SK-N-DZ (cell line): ENCODE data around the gene DLL4.
A peak's percentile ranks its signal among the peaks of the same experiment; 100 is the strongest.
"Not testable (repeated sequence)": the region's sequence is repeated elsewhere in the genome, so short reads cannot be mapped to it uniquely, and the experiment has no call there.

ENCODE experiments used
- DNase-seq: peaks from one replicate; pipeline ENCODE4 v3.0.0-alpha.2; 2015; ENCODE audit warnings: low spot score

DLL4 gene

DNA sequence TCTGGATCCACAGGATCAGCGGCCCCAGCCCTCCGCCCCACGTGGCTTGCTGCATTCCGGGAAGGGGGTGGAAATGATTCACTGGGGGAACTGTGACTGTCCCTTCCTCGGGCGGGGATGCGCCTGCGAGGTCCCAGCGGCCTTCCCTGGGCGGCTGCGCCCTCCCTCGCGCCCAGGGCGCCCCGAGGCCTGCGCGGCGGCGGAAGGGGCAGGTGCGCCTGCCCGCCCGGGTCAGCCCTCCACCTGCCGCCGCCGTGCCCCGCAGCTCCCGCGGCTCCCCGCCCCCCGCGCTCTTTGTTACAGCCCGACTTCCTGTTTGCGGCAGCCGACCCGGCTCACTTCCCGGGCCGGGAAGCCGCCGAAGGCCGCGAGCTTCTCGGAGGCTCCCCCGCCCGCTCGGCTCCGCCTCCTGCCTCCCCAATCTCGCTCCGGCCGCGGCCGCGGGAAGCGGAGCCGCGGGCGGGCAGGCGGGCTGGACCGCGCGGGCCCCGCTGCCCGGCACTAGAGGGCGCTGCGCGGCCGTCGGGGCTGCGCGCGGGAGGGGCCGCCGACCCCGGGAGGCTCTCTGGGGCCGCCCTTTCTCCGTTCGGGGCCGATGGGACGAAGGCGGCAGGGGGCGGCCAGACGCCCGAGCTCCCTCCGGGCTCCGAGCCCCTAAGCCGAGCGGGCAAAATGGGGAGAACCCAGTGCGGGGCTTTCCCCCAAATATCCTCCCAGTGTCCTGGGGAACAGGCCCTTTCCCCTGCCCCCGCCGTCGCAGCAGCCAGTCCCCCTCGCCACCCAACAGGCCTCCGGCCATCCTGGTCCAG, 12.6 kb downstream of the DLL4 start:
- DNase-seq: peak; percentile 74

DNA sequence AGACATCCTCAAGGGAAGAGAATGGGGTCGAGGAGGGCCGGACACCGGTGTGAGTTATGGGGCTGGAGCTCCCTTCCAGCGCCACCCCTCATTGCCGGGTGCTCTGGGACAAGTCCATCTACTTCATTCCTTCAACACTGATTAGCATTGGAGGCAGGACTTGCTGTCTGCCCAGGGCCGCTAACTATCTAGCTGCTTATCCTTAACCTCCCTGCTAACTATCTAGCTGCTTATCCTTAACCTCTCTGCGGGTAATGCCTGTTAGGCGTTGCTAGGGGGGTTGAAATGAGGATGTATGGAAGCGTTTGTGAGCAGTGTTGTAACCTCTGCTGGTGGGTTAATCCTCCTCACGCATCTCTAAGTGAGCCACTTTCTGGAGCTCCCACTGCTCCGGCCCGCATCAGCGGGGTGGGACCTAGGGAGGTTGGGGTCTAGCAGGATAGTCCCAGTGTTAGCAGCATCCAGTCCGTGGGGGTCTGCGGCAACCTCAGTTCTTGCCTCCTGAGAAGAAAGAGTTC, 13.3 kb downstream of the DLL4 start:
- no peak for DNase-seq

DNA sequence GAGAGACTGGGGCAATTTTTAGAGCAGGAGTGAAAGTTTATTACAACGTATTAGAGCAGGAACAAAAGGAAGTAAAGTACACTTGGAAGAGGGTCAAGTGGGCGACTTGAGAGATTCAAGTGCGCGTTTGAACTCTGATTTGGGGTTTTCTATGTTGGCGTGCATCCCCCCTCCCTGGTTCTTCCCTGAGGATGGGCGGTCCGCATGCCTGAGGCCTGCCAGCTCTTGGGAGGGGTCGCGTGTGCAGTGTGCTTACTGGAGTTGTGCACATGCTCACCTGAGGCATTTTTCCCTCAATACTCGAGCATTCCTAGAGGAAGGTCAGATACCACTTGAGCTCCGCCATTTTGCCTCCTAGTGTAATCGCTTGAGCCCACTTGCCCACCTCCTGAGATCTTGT, 13.7 kb downstream of the DLL4 start:
- DNase-seq: no peak

DNA sequence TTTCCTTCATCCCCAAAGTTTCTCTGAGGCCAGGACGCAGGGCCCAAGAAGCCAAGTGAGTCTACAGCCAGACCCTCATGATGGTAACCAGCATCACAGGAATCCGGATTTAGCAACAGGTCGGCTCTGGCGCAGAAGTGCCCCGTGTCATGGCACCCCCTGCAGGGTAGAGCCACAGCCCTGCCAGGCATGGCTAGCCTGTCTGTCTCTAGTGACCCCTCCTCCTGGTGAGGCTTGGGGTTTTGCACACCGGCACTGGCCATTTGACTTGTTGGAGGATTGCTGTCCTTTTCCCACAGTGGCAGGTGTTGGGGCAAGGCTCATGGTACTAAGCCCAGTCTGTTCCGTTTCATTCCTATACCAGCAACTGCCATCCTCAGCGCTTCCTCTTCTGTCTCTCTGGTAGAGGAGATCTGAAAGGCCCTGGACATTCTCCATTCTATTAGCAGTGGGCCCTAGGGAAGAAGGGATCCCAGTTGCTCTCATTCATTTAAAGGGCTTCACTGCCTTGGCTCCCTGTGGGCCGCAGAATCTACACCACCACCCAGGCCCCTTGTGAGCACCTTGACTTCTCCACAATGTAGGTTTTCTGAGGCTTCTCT, 14.7 kb downstream of the DLL4 start:
- no peak for DNase-seq

DNA sequence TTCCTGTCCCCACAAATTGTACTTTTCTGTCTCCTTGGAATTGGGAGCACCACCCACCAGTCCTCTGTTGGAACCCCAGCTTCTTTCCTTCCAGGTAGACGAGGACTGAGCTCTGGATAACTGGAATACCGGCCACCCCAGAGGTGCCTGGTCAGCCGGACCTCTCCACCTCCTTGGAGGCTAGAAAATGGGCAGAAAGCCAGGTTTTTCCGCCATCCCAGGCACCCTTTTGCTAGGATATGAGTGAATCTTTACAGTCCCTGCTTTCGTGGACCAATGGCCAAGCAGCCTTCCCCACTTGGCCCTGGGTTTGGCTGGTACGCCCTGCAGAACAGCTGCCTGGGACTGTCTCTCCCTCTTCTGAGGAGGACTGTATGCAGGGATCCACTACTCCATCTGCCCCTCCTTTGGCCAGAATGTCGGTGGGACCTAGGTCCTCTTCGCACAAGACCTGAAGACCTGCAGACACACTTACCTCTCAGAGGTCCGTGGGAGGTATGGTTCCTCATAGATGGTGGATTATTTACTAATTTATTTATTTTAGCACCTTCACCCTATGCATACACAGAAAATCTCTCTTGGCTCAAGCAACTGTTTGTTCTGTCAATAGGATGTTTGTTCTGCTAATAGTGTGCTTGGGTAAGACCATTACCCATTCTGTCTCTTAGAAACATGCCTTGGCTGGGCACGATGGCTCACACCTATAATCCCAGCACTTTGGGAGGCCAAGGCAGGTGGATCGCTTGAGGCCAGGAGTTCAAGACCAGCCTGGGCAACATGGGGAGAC, 15.6 kb downstream of the DLL4 start:
- no peak for DNase-seq

DNA sequence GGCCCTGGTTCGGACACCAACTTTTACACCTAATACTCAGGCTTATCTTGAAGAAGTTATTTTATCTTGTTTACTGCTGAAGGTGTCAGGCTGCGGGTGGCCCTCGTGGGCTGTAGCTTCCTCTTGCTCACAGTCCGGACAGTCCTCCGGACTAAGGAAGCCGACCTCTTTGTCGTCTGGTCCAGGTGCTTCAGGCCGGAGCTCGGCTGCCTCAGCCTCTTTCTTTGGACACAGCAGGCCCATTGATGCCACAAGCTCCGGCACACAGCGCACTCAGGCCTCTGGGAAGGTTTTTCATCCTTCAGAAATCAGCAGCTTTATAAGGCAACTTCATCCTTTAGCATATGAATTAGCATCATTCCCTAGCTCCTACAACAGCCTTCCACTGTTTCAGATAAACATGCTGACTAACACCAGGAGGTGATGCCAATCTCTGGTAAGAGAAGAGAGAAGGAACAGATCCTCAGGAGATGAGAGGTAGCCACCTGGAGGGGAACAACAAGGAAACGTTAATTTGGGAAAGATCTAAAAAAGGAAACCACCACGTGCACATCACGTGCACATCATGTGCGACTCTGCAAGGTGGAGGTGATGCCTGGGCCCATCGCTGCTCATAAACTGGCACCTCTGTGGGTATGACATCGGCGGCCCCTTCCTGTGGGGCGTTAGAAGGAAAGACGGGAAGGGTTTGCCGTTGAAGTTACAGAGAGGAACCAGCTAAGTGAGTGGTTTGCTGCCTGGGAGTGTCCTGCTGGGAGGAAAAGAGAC, 19.8 kb downstream of the DLL4 start:
- DNase-seq: no peak

DNA sequence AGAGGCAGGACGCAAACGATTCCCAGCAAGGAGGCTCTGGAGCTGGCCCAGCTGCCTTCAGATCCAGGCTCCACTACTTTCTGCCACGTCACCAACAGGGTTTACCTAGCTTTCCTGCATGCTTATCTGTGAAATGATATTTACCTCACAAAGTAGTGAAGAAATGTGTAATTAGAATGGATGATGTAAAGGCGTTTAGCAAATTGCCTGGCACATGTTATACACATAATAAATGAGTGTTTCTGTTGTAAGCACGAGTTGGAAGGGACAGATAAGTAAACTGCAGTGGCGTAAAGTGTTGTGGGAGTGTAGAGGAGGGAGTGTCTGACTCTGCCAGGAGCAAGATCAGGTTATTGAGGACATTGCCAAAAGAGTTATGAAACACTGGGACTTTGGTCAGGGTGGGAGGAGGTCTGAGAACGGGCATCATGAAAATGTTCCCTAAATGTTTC, 20.6 kb downstream of the DLL4 start:
- no peak for DNase-seq

DNA sequence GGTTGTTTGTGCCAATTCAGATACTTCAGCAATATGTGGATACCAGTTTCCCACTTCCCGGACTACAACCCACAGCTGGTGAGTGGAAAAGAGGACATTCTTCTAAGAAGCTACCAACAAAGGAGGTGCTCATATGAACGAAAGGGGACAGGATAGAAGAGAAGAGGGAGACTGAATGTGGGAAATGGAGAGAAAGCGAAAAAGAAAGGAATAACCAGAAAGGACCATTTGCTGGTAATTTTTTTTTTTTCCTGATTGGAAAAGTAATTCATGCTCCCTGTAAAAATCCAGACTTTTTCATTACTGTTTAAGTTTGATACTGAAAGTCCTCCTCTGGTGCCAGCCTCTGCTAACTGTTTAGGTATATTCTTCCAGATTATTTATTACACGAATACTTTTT, 22.6 kb downstream of the DLL4 start:
- DNase-seq: no peak

DNA sequence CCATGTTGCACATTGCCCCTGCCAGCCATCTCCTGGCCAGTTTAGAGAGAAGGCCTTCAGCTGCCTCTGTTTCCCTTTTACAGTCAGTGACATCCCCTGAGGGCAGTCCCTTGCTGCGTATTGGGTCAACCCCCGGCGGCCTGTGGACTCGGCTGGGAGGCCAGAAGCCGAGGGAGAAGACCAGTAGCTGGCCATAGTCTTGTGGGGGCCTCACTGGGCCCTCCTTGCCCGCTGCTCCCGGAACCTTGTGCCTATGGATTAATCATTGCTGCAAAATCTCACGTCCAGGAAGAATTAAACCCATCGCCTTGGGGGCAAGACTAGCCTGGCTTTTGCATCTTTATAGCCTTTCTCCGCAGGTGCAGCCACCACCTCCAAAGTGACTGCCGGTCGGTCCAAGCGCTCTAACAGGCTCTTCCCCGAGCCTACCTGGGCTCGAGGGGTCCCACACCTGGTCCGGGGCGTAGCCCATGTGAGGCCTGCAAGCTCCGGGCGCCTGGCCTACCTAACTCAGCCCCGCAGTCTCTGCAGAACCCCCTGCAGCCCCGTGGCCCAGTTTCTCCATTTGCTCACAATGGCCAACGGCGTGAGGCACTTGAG, 23.3 kb downstream of the DLL4 start:
- DNase-seq: no peak

DNA sequence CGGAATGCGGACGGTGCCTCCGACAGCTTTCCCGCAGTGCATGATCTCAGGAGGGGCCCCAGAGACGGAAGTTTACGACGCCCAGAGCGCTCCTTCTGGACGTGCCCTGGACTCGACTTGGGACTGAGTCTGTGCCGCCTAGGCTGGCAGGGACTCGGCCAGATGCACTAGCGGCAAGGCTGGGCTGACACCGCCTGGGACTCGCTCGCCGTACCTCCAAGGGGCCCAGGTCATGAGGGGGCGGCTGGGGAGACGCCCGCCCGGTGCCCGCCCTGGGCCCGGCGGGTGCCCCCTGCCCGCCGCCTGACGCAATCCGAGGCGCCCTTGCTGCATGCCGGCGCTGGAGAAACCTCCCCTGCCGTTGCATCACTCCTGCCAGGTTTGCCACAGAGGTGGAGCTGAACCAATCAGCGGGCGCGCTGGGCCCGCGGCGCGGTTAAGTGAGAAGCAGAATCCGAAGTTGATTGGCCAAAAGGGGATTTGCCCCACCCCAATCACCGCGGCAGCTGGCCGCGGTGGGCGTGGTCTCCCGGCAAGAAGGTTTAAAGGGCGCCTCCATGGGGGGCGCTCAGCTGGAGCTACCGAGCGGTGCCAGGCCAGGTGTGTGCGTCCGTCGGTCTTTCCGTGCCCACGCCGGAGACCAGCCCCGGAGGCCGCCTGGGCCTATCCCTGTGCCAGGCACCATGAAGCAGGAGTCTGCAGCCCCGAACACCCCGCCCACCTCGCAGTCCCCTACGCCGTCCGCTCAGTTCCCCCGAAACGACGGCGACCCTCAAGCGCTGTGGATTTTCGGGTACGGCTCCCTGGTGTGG, 24.0 kb downstream of the DLL4 start, which contains the start of gene CHAC1:
Gene CHAC1, plus strand, starts transcription at position 571 of the 812 bp plus-strand sequence. Its CDS starts 113 bp downstream, at position 684.
- peak; percentile 96 for DNase-seq

DNA sequence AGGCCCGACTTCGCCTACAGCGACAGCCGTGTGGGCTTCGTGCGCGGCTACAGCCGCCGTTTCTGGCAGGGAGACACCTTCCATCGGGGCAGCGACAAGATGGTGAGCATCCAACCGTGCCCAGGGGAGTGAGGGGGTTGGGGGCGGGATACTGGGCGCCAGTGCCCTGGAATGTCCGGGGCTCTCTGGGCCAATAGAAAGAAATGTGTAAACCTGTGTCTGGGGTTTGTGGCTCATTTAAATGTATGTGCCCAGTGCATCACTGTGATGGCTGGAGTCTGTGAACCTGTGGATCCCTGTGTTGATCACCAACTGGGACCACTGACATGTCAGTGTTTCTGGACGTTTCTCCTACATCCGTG, 24.6 kb downstream of the DLL4 start:
- DNase-seq: no peak

DNA sequence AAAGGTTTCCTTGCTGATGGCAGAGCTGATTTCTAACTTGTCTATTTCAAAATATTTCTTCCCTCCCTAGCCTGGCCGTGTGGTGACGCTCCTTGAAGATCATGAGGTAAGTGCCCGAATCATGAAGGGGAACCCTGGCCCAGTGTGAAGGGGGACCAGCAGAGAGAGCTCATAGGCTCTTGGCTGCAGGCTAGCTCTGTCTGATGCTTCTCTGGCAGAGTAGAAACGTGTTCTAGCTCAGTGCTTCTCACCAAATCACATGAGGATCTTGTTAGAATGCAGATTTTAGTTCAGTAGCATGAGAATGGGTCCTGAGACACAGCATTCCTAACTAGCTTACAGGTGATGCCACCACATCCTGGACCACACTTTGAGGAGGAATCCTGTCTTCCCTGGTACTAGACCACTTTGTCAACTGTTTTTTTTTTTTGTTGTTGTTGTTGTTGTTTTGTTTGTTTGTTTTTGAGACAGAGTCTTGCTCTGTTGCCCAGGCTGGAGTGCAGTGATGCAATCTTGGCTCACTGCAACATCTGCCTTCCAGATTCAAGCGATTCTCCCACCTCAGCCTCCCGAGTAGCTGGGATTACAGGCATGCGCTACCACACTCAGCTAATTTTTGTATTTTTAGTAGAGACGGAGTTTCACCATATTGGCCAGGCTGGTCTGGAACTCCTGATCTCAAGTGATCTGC, 25.2 kb downstream of the DLL4 start:
- not testable (repeated sequence) for DNase-seq

DNA sequence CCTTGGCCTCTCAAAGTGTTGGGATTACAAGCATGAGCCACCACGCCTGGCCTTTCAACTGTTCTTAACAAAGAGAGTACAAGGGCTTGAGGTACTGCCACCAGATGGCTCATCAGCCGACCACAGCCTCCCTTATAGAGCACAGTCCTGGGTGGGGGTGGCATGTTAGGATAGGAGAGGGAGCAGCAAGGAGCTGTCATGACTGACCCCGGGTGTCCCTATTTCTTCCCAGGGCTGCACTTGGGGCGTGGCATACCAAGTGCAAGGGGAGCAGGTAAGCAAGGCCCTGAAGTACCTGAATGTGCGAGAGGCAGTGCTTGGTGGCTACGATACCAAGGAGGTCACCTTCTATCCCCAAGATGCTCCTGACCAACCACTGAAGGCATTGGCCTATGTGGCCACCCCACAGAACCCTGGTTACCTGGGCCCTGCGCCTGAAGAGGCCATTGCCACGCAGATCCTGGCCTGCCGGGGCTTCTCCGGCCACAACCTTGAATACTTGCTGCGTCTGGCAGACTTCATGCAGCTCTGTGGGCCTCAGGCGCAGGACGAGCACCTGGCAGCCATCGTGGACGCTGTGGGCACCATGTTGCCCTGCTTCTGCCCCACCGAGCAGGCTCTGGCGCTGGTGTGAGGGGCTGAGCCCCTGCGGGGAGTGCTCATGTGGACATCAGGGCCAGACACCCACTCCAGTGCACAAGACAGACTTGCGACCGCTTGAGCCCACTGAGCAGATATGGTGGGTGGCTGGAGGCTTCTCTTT, 26.2 kb downstream of the DLL4 start:
- DNase-seq: no peak

DNA sequence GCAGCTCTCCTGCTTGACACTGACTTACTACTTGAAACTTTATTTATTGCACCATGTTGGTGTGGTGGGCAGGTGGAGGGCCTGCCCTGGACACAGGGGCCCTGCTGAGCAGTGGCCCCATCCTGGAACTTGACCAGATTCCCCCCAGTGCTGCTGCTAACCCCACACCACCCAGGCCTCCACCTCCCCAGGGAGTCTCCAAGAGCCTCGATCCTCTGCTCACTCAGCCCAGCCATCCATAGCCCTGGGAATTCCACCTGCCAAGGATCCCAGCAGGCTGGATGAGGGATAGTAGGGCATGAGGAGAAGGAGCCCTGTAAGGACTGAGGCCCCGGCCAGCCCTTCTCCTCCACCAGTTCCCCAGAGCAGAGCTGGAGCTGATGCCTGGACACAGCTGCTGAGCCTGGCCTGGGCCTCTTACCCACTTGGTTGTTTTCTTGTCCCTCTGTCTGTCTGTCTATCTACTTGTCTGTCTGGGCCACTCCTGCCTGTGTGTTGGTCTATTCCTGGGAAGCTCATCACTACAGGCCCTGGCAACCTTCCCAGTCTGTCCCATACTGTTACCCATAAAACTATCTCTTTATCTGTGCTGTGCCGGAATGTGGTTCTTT, 26.9 kb downstream of the DLL4 start:
- no peak for DNase-seq

DNA sequence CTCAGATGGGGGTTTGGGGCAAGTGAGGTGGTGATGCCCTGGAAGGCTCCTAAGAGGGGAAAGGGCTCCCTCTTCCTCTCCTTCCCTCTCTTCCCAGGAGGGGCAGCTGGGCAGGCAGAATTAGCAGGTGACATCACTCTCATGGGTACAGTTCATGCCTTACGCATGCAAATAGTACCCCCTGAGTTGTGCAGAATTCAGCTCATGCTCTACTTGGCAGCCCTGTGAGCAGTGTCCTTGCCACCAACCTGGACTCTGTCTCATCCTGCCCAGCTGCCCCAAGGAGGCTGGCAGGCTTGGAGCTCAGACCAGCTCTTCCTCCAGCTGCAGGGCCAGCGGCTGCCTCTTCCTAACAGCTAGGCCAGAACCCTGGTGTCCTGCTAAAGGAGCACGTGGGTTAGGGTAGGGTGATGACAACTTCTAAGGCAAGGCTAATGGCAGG, 27.4 kb downstream of the DLL4 start:
- no peak for DNase-seq

DNA sequence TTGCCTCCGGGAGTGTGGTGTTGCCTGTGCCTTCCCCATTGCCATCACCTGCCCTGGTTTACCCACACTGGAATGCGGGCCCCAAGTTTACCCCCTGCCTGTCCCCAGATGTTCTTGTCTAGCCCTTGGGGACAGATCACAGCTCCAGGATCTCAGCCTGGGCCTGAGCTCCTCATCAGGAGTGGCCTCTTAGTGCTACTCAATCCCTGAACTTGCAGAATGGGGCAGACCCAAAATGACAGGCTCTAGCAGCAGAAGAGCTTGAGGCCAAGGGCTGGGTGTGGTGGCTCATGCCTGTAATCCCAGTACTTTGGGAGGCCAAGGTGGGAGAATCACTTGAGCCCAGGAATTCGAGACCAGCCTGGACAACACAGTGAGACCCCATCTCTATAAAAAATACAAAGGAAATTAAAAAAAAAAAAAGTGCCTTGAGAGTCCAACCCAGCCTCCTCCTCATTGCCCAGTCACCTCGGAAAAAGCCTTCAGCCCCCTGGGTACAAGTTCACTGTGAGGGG, 28.0 kb downstream of the DLL4 start:
- no peak for DNase-seq

DNA sequence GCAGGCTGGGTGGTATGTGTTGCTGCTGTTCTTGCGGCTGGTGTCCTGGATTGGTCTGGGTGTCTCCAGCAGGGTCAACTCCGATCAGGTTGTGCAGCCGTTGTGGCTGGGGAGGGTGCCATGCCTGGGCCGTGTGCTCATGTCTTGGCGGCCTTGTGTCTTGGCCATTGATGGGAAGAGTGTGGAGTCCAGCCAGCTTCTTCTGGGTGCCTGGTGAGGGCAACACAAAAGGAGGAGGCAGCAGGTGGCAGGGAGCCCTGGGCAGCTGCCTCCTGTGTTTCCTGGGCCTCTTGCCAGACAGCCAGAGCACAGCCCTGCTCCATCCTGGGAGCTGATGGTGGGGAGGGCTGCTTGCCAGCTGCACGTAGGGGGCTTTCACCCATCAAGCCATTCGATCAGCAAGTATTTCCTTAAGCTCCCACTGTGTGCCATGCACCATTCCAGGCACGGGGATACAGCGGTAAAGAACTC, 28.5 kb downstream of the DLL4 start:
- no peak for DNase-seq

DNA sequence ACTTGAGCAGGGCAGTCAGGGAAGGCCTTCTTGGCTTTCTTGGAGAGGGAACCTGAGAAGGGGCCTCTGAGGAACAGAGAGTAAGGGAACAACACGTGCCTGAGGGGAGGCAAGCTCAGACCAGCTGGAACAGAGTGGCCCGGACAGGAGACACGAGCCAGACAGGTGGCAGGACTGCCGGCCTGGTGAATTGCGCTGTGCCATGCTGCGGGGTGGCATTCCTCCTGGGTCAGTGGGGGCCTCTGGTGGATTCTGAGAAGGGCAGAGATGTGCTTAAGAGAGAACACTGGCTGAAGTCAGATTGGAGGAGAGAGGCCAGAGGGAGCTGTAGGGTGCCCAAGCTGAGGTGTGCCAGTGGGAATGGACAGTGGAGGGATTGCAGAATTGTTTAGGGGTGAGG, 29.0 kb downstream of the DLL4 start:
- DNase-seq: no peak
